Activated T-cell treated with anti-CD3 and anti-CD28 coated beads for 4 hours (primary cell): Measurements from ENCODE around the gene GTF2IRD1.
"Not testable (repeated sequence)": the region's sequence is repeated elsewhere in the genome, so short reads cannot be mapped to it uniquely, and the experiment has no call there.

Experiments
- DNase-seq: peaks from one replicate; pipeline ENCODE4 v3.0.0-alpha.2; 2020

The GTF2IRD1 gene

DNA sequence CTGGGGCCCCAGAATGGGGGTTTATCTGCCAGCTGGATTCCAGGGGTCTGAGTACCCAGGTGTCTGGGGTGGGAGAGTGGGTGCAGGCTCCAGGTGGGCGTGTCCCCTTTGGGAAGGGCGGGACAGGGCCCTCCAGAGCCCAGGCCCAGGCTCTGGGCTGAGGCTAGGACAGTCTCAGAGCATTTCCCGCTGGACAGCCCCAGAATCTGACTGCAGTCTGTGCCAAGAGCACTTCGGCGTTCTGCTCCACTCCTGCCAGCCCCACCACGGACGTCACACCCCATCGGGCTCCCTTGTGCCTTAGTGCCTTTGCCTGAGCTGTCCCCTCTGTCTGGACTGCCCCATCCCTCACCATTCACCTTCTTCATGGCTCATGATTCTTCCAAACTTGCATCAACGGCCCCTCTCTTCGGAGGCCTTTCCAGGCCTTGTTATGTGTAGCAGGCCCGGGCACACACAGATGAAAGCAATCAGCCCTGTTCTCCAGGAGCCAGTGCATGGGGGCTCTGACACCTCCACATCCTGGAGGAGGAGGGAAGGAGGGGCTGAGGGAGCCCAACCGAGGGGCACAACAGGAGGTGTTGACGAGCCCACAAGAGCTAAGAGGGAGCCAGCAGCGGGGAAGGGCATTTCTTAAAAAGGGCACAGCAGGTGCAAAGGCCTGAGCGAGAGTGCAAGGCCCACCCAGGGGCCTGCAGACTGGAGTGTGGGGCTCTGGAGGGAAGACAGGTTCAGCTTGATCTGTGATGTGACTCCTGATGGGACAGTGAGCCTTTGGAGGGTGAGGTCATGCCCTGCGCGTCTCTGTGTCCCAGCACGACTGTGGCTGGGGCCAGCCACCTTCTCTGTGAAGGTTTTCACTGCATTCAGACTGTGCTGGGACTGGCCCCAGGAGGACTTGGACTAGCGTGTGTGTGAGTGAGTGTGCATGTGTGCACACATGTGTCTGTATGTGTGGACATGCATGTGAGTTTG is 41.7 kb downstream of the GTF2IRD1 start:
- no peak for DNase-seq

DNA sequence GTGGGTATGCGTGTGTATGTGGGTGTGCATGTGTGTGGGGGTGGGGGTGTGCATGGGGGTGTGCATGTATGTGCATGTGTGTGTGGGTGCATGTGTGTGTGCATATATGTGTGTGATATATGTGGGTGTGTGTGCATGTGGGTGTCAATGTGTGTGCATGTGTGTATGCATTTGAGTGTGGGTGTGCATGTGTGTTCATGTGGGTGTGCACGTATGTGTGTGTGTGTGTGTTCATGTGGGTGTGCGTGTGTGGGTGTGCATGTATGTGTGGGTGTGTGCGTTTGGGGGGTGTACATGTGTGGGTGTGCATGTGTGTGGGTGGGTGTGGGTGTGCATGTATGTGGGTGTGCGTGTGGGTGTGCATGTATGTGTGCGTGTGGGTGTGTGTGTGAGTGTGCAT is 42.6 kb downstream of the GTF2IRD1 start:
- DNase-seq: no peak

DNA sequence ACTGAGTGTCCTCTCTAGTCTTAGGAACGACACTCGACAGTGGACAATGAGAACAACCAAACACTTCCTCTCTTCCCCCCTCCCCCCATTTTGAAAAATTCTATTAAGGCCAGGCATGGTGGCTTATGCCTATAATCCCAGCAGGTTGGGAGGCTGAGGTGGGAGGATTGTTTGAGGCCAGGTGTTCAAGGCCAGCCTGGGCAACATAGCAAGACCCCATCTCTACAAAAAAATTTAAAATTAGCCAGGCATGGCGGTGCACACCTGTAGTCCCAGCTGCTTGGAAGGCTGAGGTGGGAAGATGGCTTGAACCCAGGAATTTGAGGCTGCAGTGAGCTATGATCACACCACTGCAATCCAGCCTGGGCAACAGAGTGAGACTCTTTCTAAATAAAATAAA is 43.1 kb downstream of the GTF2IRD1 start:
- not testable (repeated sequence) for DNase-seq

DNA sequence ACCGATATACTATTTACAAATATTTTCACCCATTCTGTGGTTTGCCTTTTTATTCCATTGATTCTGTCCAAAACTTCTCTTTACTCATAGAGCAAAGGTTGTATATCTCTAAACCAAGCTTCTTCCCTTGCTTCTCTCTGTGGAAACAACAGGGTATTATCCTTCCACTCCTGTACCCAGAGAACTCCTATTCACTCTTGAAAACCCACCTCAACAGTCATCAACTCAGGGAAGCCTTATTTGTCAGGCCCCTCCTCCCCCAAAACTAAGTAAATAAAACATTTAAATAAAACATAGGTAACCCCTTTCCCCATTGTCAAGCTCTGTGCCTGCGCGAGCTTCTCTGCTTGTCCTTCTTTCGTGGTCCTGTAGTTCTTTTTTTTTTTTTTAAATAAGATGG is 44.6 kb downstream of the GTF2IRD1 start:
- no peak for DNase-seq

DNA sequence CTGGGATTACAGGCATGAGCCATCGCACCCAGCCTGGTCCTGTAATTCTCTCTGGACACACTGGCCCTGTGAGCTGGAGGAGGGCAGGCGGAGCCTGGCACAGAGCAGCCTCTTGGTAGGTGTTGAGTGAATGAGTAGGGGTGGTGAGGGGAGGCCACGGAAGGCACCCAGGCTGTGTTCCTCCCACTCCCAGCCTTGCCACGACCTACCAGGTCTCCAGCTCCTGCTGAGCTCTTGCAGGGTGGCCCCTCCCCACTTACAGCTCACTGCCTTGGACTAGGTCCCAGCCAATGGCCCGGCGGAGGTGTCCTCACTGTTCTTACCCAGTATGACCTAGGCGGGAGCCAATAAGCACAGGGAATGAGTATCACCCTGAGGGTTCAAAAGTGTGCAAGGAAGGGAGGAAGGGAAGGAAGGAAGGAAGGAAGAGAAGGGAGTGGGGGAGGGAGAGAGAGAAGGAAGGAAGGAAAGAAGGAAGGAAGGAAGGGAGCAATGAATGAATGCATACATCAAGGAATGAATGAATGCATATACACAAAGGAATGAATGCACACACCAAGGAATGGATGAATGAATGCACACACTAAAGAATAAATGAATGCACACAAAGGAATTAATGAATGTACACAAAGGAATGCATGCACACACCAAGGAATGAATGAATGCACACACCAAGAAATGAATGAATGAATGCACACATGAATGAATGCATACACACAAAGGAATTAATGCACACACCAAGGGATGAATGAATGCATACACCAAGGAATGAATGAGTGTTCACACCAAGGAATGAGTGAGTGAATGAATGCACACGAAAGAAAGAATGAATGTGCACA is 45.5 kb downstream of the GTF2IRD1 start:
- no peak for DNase-seq

DNA sequence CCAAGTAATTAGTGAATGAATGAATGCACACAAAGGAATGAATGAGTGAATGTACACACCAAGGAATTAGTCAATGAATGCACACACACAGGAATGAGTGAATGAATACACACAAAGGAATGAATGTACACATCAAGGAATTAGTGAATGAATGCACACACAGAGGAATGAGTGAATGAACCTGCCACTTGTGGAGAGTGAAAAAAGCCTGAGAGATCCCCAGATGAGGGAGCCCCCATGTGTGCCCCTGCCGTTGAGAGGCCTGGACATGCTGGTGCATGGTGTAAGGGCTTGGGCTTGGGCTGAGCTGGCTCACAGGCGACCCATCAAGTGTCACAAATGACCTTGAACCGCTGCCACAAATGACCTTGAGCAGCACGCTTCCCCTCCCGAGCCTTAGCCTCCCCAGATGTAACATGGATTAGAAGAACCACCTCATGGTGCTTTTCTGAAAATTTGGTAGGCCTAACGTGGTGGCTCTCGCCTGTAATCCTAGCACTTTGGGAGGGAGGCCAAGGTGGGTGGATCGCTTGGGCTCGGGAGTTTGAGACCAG is 46.2 kb downstream of the GTF2IRD1 start:
- no peak for DNase-seq

DNA sequence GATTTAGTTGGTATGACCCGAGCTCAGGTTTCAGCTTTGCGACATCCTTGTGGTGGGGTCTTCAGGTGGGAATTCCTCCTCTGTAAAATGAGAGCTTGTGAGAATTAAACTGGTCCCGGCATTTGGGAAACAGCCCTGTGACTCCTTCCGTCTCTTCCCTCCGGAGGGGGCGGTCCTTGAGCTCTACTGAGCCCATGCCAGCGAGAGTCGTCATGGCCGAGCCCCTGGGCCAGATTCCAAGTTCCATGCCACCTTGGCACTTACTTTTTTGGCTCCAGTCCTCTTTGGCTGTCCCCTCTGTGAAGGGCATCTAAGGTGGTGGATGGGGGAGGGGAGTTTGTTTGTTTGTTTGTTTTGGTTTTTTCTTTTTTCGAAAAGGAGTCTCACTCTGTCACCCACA is 47.6 kb downstream of the GTF2IRD1 start:
- no peak for DNase-seq

DNA sequence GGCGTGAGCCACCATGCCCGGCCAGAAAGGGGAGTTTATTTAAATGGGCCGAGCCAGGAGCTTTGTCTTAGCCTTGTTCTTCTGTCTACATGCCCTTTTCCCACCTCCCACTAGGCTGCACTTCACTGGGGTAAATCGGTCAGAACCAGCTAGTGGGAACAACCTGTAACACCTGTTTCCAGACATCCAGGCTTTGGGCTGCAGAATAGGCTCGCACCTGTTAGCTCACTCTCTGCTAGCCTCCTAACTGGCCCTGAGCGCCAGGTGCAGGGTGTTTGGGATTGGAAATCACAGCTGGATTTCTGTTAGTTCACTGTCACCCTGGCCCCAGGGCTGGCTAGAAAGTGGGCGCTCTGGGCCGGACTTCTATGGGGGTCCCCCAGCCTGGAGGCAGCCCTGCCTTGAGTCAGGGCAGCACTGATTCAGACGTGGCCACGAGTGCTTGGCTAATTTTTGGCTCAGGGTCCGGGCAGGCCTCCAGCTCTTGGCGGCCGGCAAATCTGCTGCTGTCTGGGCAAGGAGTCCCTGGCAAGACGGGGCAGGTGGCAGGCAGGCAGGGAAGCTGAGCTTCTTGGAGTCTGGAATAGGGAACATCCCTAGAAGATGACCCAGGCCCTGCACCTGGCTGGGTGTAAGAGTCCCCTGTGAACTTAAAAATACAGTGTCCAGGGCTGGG is 48.6 kb downstream of the GTF2IRD1 start:
- no peak for DNase-seq

DNA sequence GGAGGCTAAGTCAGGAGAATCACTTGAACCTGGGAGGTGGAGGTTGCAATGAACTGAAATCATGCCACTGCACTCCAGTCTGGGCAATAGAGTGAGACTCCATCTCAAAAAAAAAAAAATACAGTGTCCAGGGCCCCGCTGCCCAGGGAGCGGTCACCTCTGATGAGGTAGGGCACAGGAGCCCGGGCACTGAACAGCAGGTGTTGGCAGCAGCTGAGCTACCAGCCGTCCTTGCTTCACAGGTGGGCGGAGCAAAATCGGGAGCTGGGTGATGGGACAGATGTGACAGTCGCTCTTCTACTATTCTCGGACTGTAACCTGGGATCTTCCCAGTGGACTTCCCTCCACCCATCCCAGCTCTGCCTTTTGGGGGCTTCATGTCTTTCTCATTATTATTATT is 49.4 kb downstream of the GTF2IRD1 start:
- DNase-seq: no peak

DNA sequence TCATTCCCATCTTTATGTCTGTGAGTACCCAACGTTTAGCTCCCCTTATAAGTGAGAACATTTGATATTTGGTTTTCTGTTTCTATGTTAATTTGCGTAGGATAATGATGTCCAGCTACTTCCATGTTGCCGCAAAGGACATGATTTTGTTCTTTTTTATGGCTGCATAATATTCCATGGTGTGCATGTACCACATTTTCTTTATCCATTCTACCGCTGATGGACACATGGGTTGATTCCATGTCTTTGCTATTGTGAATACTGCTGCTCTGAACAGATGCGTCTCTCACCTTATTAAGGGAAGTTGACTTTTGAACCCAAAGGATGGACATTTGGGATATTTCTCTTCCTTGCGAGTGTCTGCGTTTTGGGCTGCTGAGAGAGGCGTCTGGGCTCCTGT is 50.2 kb downstream of the GTF2IRD1 start:
- no peak for DNase-seq

DNA sequence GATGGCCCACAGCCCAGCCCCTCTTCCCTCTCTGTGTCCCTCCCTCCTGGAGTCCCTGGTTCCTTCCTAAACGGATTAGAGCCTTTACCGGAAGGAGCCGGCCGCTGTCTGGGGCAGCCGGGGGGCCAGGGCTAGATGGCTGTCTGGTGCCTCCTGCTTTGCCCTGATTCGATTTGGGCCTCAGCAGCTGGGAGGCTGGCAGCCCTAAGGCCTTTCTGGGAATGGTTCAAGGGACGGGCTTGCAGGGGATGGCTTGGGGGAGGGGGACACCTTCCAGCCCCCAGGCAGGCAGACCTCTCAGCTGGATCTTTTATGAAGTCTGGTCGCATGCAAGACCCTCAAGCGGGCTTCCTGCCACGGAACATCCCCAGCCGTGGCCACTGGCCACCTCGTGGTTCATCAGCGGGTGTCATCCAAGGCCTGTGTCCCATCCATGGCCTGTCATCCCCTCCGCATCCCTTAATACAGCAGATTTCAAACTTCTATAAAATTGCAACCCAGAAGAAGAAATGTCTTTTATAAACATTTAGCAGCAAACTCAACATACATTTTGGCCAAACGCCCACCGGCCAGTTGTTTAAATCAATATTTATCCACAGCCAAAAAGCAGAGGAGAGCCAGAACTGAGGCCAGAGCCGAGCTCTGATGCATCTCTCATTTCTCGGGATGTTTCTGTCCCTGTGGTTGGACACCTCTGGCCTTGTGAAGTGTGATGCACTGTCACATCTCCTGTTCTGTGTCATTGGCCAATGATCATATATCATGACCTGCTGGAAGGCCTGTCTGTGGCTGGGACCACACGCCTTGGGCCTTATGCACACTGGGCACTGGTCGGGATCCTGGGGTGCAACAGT is 52.0 kb downstream of the GTF2IRD1 start:
- DNase-seq: no peak

DNA sequence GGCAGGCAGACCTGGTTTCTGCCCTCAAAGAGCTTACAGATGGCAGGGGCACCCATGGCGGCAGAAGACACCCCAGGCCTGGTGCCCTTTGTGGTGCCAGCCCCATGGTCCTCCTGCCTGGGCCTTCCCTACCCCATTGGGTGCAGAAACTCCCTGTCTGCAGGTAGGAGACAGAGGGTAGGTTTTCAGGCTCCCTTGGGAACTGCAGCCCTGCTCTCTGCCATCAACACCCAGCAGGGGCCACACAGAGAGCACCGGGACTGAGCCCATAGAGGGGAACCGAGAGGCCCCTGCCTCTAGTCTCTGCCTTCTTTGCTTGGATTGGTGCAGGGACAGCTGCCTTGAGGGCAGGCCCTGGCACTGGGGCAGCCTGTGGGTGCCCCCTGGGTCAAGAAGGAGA is 52.6 kb downstream of the GTF2IRD1 start:
- no peak for DNase-seq

DNA sequence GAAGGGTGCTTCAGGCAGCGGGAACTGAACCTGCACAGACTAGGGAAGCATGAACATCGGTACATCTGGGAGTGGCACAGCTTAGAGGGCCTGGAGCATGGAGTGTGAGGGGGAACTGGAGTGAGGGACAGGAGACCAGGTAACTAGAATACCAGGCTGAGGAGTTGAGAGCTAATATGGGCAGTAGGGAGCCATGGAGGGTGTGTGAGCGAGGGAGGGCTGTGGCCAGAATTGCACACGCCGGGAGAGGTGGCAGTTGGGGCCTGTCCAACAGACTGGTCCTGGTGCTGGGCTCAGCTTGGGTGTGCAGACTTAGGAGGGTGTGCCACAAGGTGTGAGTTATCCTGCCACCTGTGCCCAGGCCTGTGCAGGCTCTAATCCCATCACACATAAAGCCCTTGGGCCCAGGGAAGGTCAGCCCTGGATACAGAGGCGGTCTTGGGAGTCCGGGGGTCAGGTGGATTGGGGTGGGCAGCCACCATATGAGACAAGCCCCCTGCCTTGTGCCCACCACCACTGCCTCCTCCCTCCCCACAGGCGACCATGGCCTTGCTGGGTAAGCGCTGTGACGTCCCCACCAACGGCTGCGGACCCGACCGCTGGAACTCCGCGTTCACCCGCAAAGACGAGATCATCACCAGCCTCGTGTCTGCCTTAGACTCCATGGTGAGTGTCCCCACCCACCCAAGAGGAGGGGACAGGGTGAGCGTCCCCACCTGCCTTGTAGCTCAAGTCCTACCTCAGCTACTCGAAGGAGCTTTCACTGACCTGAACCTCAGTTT is 54.0 kb downstream of the GTF2IRD1 start:
- DNase-seq: no peak

DNA sequence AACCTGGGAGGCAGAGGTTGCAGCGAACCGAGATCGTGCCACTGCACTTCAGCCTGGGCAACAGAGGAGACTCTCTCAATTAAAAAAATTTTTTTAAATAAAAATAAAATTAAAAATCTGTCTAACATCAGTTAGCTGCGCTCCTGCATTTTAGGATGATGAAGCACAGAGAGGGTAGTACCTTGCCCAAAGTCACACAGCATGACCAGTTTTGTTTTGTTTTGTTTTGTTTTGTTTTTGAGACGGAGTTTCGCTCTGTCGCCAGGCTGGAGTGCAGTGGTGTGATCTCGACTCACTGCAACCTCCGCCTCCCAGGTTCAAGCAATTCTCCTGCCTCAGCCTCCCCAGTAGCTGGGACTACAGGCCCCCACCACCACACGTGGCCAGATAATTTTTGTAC is 55.7 kb downstream of the GTF2IRD1 start:
- not testable (repeated sequence) for DNase-seq

DNA sequence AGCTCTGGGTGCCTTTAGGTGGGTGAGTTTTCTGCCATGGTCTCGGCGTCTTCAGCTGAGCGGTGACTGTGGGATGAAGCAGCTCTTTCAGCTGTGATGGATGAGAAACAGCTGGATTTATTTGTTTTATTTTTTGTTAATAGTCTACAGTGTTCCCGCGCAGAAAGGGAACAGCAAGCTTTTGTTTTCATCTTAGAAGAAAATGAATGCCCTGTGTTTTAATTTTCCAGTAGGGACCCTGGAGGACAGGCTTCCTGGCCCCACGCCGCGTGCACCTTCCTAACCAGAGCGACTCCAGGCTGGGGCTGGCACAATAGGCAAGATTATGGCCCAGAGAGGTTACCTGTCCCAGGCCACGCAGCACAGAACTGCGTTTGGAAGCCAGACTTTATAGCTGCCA is 57.6 kb downstream of the GTF2IRD1 start:
- no peak for DNase-seq

DNA sequence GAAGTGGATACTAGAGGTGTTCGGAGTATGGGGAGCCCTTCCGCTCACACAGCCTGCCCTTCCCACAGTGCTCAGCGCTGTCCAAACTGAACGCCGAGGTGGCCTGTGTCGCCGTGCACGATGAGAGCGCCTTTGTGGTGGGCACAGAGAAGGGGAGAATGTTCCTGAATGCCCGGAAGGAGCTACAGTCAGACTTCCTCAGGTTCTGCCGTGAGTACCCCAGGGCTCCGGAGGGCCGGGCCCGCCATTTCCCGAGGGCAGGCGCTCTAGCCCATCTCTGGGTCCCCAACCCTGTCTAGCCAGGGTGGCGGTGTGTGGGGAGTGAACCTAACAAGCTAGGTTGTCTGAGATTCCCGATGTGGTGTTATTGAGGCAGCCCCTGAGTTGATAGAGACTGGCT is 59.1 kb downstream of the GTF2IRD1 start:
- no peak for DNase-seq

DNA sequence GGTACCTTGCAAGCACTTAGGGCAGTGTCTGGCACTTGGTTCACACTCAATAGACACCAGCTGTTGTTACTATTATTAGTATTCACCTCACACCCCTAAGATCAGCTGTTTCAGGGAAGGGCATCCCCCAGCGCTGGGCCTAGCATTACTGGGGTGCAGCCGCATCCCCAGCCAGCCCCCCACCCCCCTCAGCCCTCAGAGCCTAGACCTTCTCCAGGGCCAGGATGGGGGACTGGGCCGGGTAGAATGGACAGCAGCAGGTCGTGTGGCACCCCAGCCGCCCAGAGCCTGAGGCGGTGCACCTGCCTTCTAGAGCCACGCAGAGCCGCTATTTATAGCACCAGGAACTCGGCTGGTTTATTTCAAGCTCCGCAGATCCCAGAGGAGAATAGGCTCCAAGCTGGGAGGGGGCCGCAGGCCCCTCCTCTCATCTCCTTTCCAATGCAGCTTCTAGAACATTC is 60.5 kb downstream of the GTF2IRD1 start:
- DNase-seq: no peak

DNA sequence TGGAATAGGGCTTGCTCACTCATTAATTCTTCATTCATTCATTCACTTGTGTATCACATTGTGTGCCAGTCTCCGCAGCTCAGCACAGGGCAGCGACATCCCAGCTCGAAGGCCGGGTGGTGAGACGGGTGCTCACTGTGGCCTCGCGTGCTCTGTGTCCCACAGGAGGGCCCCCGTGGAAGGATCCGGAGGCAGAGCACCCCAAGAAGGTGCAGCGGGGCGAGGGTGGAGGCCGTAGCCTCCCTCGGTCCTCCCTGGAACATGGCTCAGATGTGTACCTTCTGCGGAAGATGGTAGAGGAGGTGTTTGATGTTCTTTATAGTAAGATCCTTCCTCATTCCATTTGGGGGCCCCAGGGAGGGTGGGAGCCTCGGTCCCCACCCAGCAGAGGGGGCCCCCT is 61.6 kb downstream of the GTF2IRD1 start:
- no peak for DNase-seq

DNA sequence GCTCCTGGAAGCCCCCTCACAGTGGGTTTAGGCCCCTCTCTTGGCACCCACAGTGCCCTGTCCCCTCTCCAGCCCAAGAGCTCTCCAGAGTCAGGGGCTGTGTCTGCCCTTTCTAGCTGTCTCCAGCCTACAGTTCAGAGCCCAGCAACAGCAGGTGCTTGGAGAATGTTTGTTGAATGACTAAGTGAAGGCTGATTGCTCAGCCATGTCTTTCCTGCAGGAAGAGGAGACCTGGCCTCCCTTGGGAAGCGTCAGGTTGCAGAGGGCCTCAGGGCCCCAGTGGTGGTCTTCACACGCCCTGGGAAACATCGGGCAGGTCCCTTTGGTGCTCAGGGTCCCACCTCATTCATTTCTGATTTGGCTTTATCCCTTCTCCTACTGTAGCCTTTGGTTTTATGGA is 62.5 kb downstream of the GTF2IRD1 start:
- no peak for DNase-seq

DNA sequence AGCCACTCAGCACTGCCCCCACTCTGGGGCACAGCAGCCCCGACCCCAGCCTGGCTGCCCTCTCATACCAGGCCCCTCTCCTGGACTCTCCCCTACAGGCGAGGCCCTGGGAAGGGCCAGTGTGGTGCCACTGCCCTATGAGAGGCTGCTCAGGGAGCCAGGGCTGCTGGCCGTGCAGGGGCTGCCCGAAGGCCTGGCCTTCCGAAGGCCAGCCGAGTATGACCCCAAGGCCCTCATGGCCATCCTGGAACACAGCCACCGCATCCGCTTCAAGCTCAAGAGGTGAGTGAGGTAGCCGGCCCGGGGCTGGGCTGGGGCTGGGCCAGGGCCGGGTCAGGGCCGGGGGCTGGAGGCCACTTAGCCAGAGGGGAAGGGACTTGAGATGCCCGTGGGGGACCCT is 64.3 kb downstream of the GTF2IRD1 start:
- DNase-seq: no peak

DNA sequence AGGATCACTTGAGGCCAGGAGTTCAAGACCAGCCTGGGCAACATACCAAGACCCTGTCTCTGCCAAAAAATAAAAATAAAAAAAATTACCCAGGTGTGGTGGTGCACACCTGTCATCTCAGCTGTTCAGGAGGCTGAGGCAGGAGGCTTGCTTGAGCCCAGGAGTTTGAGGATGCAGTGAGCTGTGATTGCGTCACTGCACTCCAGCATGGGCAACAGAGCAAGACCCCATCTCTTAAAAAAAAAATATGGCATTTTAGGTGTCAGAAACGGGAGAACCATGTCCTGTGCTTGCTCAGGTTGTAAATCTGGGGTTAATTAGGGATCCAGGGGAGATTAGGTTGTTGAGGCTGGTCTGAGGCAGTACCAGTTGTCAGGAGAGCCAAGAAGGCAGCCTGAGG is 64.9 kb downstream of the GTF2IRD1 start:
- DNase-seq: no peak
